Measurements from ENCODE around the gene RALGDS.

DNA sequence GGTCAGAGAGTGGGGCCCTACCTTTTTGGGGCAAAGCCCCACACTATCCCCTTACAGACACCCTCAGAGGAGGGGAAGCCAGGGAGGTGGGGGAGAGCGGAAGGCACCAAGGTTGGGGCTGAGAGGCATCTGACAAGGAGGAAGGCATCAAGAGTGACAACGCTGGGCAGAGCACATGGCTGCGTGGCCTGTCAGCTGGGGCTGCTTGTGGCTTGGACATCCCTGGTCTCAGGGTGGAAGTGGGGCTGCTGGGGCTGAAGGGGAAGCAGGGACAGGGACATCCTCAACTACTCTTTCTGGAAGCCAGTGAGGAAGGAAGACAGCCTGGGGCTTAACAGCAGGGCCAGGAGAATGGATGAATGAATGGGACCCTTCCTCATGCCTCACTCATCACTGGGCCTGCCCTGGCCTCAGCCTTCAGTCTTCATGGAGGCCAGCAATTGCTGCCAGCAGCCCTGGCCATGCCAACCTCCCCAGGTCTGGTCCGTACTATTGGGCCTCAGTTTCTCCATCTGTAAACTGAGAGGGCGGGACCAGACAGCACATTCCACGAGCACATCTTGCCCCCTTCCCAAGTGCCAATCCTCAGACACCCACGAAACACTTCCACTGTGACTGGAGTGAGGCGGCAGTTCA lies 993 bp upstream of the RALGDS start:
- TF ChIP-seq, protein P1, sequence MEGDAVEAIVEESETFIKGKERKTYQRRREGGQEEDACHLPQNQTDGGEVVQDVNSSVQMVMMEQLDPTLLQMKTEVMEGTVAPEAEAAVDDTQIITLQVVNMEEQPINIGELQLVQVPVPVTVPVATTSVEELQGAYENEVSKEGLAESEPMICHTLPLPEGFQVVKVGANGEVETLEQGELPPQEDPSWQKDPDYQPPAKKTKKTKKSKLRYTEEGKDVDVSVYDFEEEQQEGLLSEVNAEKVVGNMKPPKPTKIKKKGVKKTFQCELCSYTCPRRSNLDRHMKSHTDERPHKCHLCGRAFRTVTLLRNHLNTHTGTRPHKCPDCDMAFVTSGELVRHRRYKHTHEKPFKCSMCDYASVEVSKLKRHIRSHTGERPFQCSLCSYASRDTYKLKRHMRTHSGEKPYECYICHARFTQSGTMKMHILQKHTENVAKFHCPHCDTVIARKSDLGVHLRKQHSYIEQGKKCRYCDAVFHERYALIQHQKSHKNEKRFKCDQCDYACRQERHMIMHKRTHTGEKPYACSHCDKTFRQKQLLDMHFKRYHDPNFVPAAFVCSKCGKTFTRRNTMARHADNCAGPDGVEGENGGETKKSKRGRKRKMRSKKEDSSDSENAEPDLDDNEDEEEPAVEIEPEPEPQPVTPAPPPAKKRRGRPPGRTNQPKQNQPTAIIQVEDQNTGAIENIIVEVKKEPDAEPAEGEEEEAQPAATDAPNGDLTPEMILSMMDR (IDR thresholded peaks at IDR 0.05; ENCODE audit: extremely low read depth in 1 of 2, insufficient read depth in 1 of 2, low read depth in 1 of 2, low read length in 2 of 2) = no peak
- TF ChIP-seq, protein P2, sequence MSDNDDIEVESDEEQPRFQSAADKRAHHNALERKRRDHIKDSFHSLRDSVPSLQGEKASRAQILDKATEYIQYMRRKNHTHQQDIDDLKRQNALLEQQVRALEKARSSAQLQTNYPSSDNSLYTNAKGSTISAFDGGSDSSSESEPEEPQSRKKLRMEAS (IDR thresholded peaks at IDR 0.05; ENCODE audit: insufficient read depth, insufficient read length) = no peak
- TF ChIP-seq EZH2 (IDR thresholded peaks at IDR 0.05; ENCODE audit: borderline replicate concordance, low read depth, low read length, severe bottlenecking) (no peak), POLR2AphosphoS5 (IDR thresholded peaks at IDR 0.05; ENCODE audit: insufficient read depth, low read depth, low read length) (no peak), POLR2A (IDR thresholded peaks at IDR 0.05; ENCODE audit: low read depth, low read length) (no peak), MYC (IDR thresholded peaks at IDR 0.05; ENCODE audit: low read depth, low read length) (no peak), FOS (IDR thresholded peaks at IDR 0.05; ENCODE audit: borderline replicate concordance, insufficient read depth, low read length) (no peak), JUN (IDR thresholded peaks at IDR 0.05; ENCODE audit: borderline replicate concordance, insufficient read depth, insufficient read length, low read depth) (no peak)

Data from endothelial cell of umbilical vein (primary cell).